ENCODE results near the gene CNTNAP4.

Gene CNTNAP4

GRCh38 chr16:76571755-76572154 lies 294.6 kb downstream of the CNTNAP4 start:
- no peak overlapping the region for H2BK120ac ChIP-seq (ENCODE audit: low read depth, low read length)
- H4K91ac ChIP-seq (ENCODE audit: low read depth, low read length, poor library complexity), result no peak overlapping the region
- H3K79me1 ChIP-seq (ENCODE audit: low read depth, low read length), result no peaks in the 10 kb centered on the region
- DNase-seq (ENCODE audit: low spot score), result no peak
- no peak overlapping the region for H3K14ac ChIP-seq (ENCODE audit: low read length)
- H3K4me1 ChIP-seq (ENCODE audit: control insufficient read depth in 2 of 2, insufficient read depth in 1 of 2, low read depth in 1 of 2, low read length in 2 of 2), result peaks cover 0 to 1% of the 10 kb centered on the region in 2 donors
- no peak overlapping the region for H3K9ac ChIP-seq (ENCODE audit: low read depth, low read length, poor library complexity)
- no peak overlapping the region for H3K18ac ChIP-seq (ENCODE audit: low read length)
- H3K4me3 ChIP-seq (ENCODE audit: low read length in 2 of 2), result no peak overlapping the region
- no peak overlapping the region for H3K4ac ChIP-seq (ENCODE audit: low read length)
- no peak overlapping the region for H3K27ac ChIP-seq (replicated peaks; ENCODE audit: low read length)
- WGBS, 2 donors (ENCODE audit: extremely low coverage in 2 of 2, insufficient read length in 2 of 2, insufficient replicate concordance in 1 of 2), result no CpG with 5 or more reads among the region's 3 CpGs
- H4K8ac ChIP-seq (ENCODE audit: low read depth, low read length), result no peak overlapping the region
- H3K9me3 ChIP-seq (replicated peaks in 1 of 2; ENCODE audit: control insufficient read depth in 2 of 2, insufficient read depth in 1 of 2, low read depth in 1 of 2, low read length in 2 of 2), result no peaks in the 10 kb centered on the region
- no peak overlapping the region for H3K4me2 ChIP-seq (ENCODE audit: insufficient read depth, low read length, poor library complexity, severe bottlenecking)
- no peaks in the 10 kb centered on the region for H3K36me3 ChIP-seq (replicated peaks in 1 of 2; ENCODE audit: control insufficient read depth in 2 of 2, insufficient read depth in 2 of 2, low read length in 2 of 2)
- H3K23ac ChIP-seq (ENCODE audit: low read depth, low read length, poor library complexity), result no peak overlapping the region
- H2BK15ac ChIP-seq (ENCODE audit: low read length), result no peak overlapping the region
- H2AK5ac ChIP-seq (ENCODE audit: low read depth, low read length), result no peak overlapping the region
- no peak overlapping the region for H2BK12ac ChIP-seq (ENCODE audit: low read length)
- H3K27me3 ChIP-seq (ENCODE audit: control insufficient read depth in 3 of 3, insufficient read depth in 3 of 3, low read depth in 1 of 3, low read length in 3 of 3), result no peaks in the 10 kb centered on the region
- no peak overlapping the region for H2BK5ac ChIP-seq (ENCODE audit: low read length)
- H2AFZ ChIP-seq (ENCODE audit: low read length), result no peak overlapping the region

- WGBS, 2 donors (ENCODE audit: extremely low coverage in 2 of 2, insufficient read length in 2 of 2, insufficient replicate concordance in 1 of 2), result no CpG with 5 or more reads among the region's 2 CpGs
Observed at GRCh38 chr16:76573281-76573680, 296.1 kb downstream of the CNTNAP4 start.

GRCh38 chr16:76574651-76575050 lies 297.4 kb downstream of the CNTNAP4 start:
- no peak overlapping the region for H3K18ac ChIP-seq (ENCODE audit: low read length)
- no peak overlapping the region for H2AFZ ChIP-seq (ENCODE audit: low read length)
- H3K4ac ChIP-seq (ENCODE audit: low read length), result no peak overlapping the region
- H3K9ac ChIP-seq (ENCODE audit: low read depth, low read length, poor library complexity), result no peak overlapping the region
- peaks cover 0 to 1% of the 10 kb centered on the region in 2 donors for H3K4me1 ChIP-seq (ENCODE audit: control insufficient read depth in 2 of 2, insufficient read depth in 1 of 2, low read depth in 1 of 2, low read length in 2 of 2)
- H2BK12ac ChIP-seq (ENCODE audit: low read length), result no peak overlapping the region
- no peak overlapping the region for H3K4me3 ChIP-seq (ENCODE audit: low read length in 2 of 2)
- H4K8ac ChIP-seq (ENCODE audit: low read depth, low read length), result no peak overlapping the region
- no peak overlapping the region for H3K27ac ChIP-seq (replicated peaks; ENCODE audit: low read length)
- no peak overlapping the region for H3K23ac ChIP-seq (ENCODE audit: low read depth, low read length, poor library complexity)
- no peak overlapping the region for H2BK5ac ChIP-seq (ENCODE audit: low read length)
- no peaks in the 10 kb centered on the region for H3K79me1 ChIP-seq (ENCODE audit: low read depth, low read length)
- no peak overlapping the region for H2BK15ac ChIP-seq (ENCODE audit: low read length)
- H3K27me3 ChIP-seq (ENCODE audit: control insufficient read depth in 3 of 3, insufficient read depth in 3 of 3, low read depth in 1 of 3, low read length in 3 of 3), result no peaks in the 10 kb centered on the region
- no peak overlapping the region for H2BK120ac ChIP-seq (ENCODE audit: low read depth, low read length)
- no CpG with 5 or more reads among the region's 2 CpGs for WGBS, 2 donors (ENCODE audit: extremely low coverage in 2 of 2, insufficient read length in 2 of 2, insufficient replicate concordance in 1 of 2)
- H3K4me2 ChIP-seq (ENCODE audit: insufficient read depth, low read length, poor library complexity, severe bottlenecking), result no peak overlapping the region
- no peak for DNase-seq (ENCODE audit: low spot score)
- no peaks in the 10 kb centered on the region for H3K9me3 ChIP-seq (replicated peaks in 1 of 2; ENCODE audit: control insufficient read depth in 2 of 2, insufficient read depth in 1 of 2, low read depth in 1 of 2, low read length in 2 of 2)
- H3K14ac ChIP-seq (ENCODE audit: low read length), result no peak overlapping the region
- H2AK5ac ChIP-seq (ENCODE audit: low read depth, low read length), result no peak overlapping the region
- no peak overlapping the region for H4K91ac ChIP-seq (ENCODE audit: low read depth, low read length, poor library complexity)
- H3K36me3 ChIP-seq (replicated peaks in 1 of 2; ENCODE audit: control insufficient read depth in 2 of 2, insufficient read depth in 2 of 2, low read length in 2 of 2), result no peaks in the 10 kb centered on the region

More at GRCh38 chr16:76573281-76573680, 296.1 kb downstream of the CNTNAP4 start:
- Histone ChIP-seq H3K4me2 (ENCODE audit: insufficient read depth, low read length, poor library complexity, severe bottlenecking) (no peak overlapping the region), H2BK120ac (ENCODE audit: low read depth, low read length) (no peak overlapping the region), H3K36me3 (replicated peaks in 1 of 2; ENCODE audit: control insufficient read depth in 2 of 2, insufficient read depth in 2 of 2, low read length in 2 of 2) (no peaks in the 10 kb centered on the region), H3K27ac (replicated peaks; ENCODE audit: low read length) (no peak overlapping the region), H2AFZ (ENCODE audit: low read length) (no peak overlapping the region), H3K23ac (ENCODE audit: low read depth, low read length, poor library complexity) (no peak overlapping the region), H2BK5ac (ENCODE audit: low read length) (no peak overlapping the region), H3K9me3 (replicated peaks in 1 of 2; ENCODE audit: control insufficient read depth in 2 of 2, insufficient read depth in 1 of 2, low read depth in 1 of 2, low read length in 2 of 2) (no peaks in the 10 kb centered on the region), H3K27me3 (ENCODE audit: control insufficient read depth in 3 of 3, insufficient read depth in 3 of 3, low read depth in 1 of 3, low read length in 3 of 3) (no peaks in the 10 kb centered on the region), H4K91ac (ENCODE audit: low read depth, low read length, poor library complexity) (no peak overlapping the region), H3K14ac (ENCODE audit: low read length) (no peak overlapping the region), H3K18ac (ENCODE audit: low read length) (no peak overlapping the region), H3K4ac (ENCODE audit: low read length) (no peak overlapping the region), H3K79me1 (ENCODE audit: low read depth, low read length) (no peaks in the 10 kb centered on the region), H2BK12ac (ENCODE audit: low read length) (no peak overlapping the region), H3K4me1 (ENCODE audit: control insufficient read depth in 2 of 2, insufficient read depth in 1 of 2, low read depth in 1 of 2, low read length in 2 of 2) (peaks cover 0 to 1% of the 10 kb centered on the region in 2 donors), H2BK15ac (ENCODE audit: low read length) (no peak overlapping the region), H3K4me3 (ENCODE audit: low read length in 2 of 2) (no peak overlapping the region), H2AK5ac (ENCODE audit: low read depth, low read length) (no peak overlapping the region), H3K9ac (ENCODE audit: low read depth, low read length, poor library complexity) (no peak overlapping the region), H4K8ac (ENCODE audit: low read depth, low read length) (no peak overlapping the region)
- DNase-seq (ENCODE audit: low spot score), result no peak

GRCh38 chr16:76576526-76576925 lies 299.3 kb downstream of the CNTNAP4 start:
- Histone ChIP-seq H4K91ac (ENCODE audit: low read depth, low read length, poor library complexity) (no peak overlapping the region), H3K27ac (replicated peaks; ENCODE audit: low read length) (no peak overlapping the region), H3K36me3 (replicated peaks in 1 of 2; ENCODE audit: control insufficient read depth in 2 of 2, insufficient read depth in 2 of 2, low read length in 2 of 2) (no peaks in the 10 kb centered on the region), H2BK12ac (ENCODE audit: low read length) (no peak overlapping the region), H3K27me3 (ENCODE audit: control insufficient read depth in 3 of 3, insufficient read depth in 3 of 3, low read depth in 1 of 3, low read length in 3 of 3) (no peaks in the 10 kb centered on the region), H2BK15ac (ENCODE audit: low read length) (no peak overlapping the region), H3K18ac (ENCODE audit: low read length) (no peak overlapping the region), H3K14ac (ENCODE audit: low read length) (no peak overlapping the region), H2BK5ac (ENCODE audit: low read length) (no peak overlapping the region), H3K79me1 (ENCODE audit: low read depth, low read length) (no peaks in the 10 kb centered on the region), H3K9ac (ENCODE audit: low read depth, low read length, poor library complexity) (no peak overlapping the region), H2AK5ac (ENCODE audit: low read depth, low read length) (no peak overlapping the region), H3K4me2 (ENCODE audit: insufficient read depth, low read length, poor library complexity, severe bottlenecking) (no peak overlapping the region), H3K9me3 (replicated peaks in 1 of 2; ENCODE audit: control insufficient read depth in 2 of 2, insufficient read depth in 1 of 2, low read depth in 1 of 2, low read length in 2 of 2) (no peaks in the 10 kb centered on the region), H3K4me3 (ENCODE audit: low read length in 2 of 2) (no peak overlapping the region), H4K8ac (ENCODE audit: low read depth, low read length) (no peak overlapping the region), H3K23ac (ENCODE audit: low read depth, low read length, poor library complexity) (no peak overlapping the region), H2AFZ (ENCODE audit: low read length) (no peak overlapping the region), H2BK120ac (ENCODE audit: low read depth, low read length) (no peak overlapping the region), H3K4ac (ENCODE audit: low read length) (no peak overlapping the region), H3K4me1 (ENCODE audit: control insufficient read depth in 2 of 2, insufficient read depth in 1 of 2, low read depth in 1 of 2, low read length in 2 of 2) (peaks cover 0 to 1% of the 10 kb centered on the region in 2 donors)
- no CpG with 5 or more reads among the region's 5 CpGs for WGBS, 2 donors (ENCODE audit: extremely low coverage in 2 of 2, insufficient read length in 2 of 2, insufficient replicate concordance in 1 of 2)
- no peak for DNase-seq (ENCODE audit: low spot score)

Data from neuronal stem cell (in vitro differentiated cells).